HCT116 (cell line): ENCODE data around the gene CTSL. TPM values are rescaled to one million over a fixed set of nuclear protein-coding genes. Genes with fewer than 3 reads are reported as not detected.

Experiments used
- ATAC-seq: fragments of 200-7000 bp; cut with Tn5 transposase; 2 replicates; pipeline ENCODE4 v1.9.1; 2020; ENCODE audit warnings: mild to moderate bottlenecking, moderate library complexity
- BruUV-seq: library from RNA; stranded (reverse); fragments of 400-500 nt; replicated peaks from 2 replicates; lab custom pipeline; 2021; lab: Mats Ljungman, UMichigan
- CTCF ChIA-PET: fragments of 300-600 bp; sonication (Branson Sonifier 250); formaldehyde crosslinking; loops from one replicate; lab custom pipeline; 2021; ENCODE audit warnings: antibody characterized with exemption; lab: Charles Lee
- POLR2A ChIA-PET: fragments of 300-600, 350-600 bp; sonication (Branson Sonifier 250); formaldehyde crosslinking; loops from one replicate; lab custom pipeline; 2021; ENCODE audit warnings: antibody characterized with exemption; lab: Charles Lee
- RAD21 ChIA-PET, 2 experiments: fragments of 300-600 bp; sonication (Branson Sonifier 250); formaldehyde crosslinking; loops; one replicate each; lab custom pipeline; 2023; ENCODE audit warnings: low total read pairs in 2 of 2; ENCODE audit not compliant: uncharacterized antibody in 2 of 2, unreplicated experiment in 2 of 2, low non-redundant PET in 1 of 2; lab: Charles Lee
- DNase-seq: peaks from one replicate; pipeline ENCODE4 v3.0.0-alpha.2; 2010; ENCODE audit warnings: low read depth, low spot score
- H2AFZ ChIP-seq: fragments of 200-600 bp; shearing (Covaris generic), sonication (generic); 2 replicates; pipeline ENCODE4 v1.6.1; 2017; ENCODE audit warnings: low read depth, mixed run types, mixed read lengths, antibody characterized with exemption, low read length; ENCODE audit not compliant: poor library complexity, severe bottlenecking
- H3K27ac ChIP-seq: 2 replicates; pipeline ENCODE4 v1.5.1; 2012; ENCODE audit warnings: low read depth, low read length
- H3K27me3 ChIP-seq: fragments of 200-600 bp; sonication (generic); 2 replicates; pipeline ENCODE4 v1.6.1; 2016; ENCODE audit warnings: mixed run types, low read length, mixed read lengths; ENCODE audit not compliant: insufficient read depth
- H3K36me3 ChIP-seq, 2 experiments: fragments of 200-500 bp in 1 of 2; fragments of 200-600 bp in 1 of 2; sonication (Bioruptor generic) in 1 of 2; sonication (generic) in 1 of 2; 2 replicates each; pipeline versions ENCODE4 v1.5.1 to v1.6.1; 2014 to 2016; ENCODE audit warnings: low read length in 2 of 2, inconsistent platforms in 1 of 2, mixed read lengths in 1 of 2, mixed run types in 1 of 2; ENCODE audit not compliant: insufficient read depth in 2 of 2, control insufficient read depth in 1 of 2
- H3K4me1 ChIP-seq, 2 experiments: fragments of 200-600 bp in 1 of 2; sonication (generic) in 1 of 2; 2 replicates each; pipeline versions ENCODE4 v1.5.1 to v1.6.1; 2012 to 2017; ENCODE audit warnings: low read length in 2 of 2, inconsistent platforms in 1 of 2, mild to moderate bottlenecking in 1 of 2, mixed read lengths in 1 of 2, mixed run types in 1 of 2, moderate library complexity in 1 of 2; ENCODE audit not compliant: insufficient read depth in 2 of 2, control insufficient read depth in 1 of 2
- H3K4me2 ChIP-seq: fragments of 200-600 bp; sonication (generic); 2 replicates; pipeline ENCODE4 v1.6.1; 2017; ENCODE audit warnings: mixed run types, low read length, mixed read lengths
- H3K4me3 ChIP-seq, 2 experiments: fragments of 200-600 bp in 1 of 2; sonication (generic) in 1 of 2; replicated peaks in 1 of 2; 2 replicates each; pipeline ENCODE4 v1.5.1; 2011 to 2016; ENCODE audit warnings: low read length in 2 of 2, control low read depth in 1 of 2, low read depth in 1 of 2, mild to moderate bottlenecking in 1 of 2, mixed read lengths in 1 of 2, mixed run types in 1 of 2
- H3K79me2 ChIP-seq: fragments of 200-600 bp; sonication (generic); 2 replicates; pipeline ENCODE4 v1.6.1; 2017; ENCODE audit warnings: mild to moderate bottlenecking, mixed run types, low read length, moderate library complexity, mixed read lengths; ENCODE audit not compliant: insufficient read depth
- H3K9ac ChIP-seq: fragments of 200-600 bp; sonication (generic); 2 replicates; pipeline ENCODE4 v1.6.1; 2016; ENCODE audit warnings: low read length, mixed read lengths
- H3K9me2 ChIP-seq: fragments of 200-600 bp; sonication (generic), shearing (Covaris generic); 2 replicates; pipeline ENCODE4 v1.6.1; 2017; ENCODE audit warnings: mixed run types, mild to moderate bottlenecking, moderate library complexity; ENCODE audit not compliant: insufficient read depth
- H3K9me3 ChIP-seq, 2 experiments: fragments of 200-500 bp in 1 of 2; fragments of 200-600 bp in 1 of 2; sonication (Bioruptor generic) in 1 of 2; sonication (generic) in 1 of 2; 2 replicates each; pipeline ENCODE4 v1.6.1; 2014 to 2017; ENCODE audit warnings: low read length in 2 of 2, mixed read lengths in 2 of 2, inconsistent platforms in 1 of 2, low read depth in 1 of 2, mild to moderate bottlenecking in 1 of 2, mixed run types in 1 of 2, moderate library complexity in 1 of 2; ENCODE audit not compliant: control insufficient read depth in 1 of 2, insufficient read depth in 1 of 2
- H4K20me1 ChIP-seq: fragments of 200-600 bp; sonication (generic), shearing (Covaris generic); 2 replicates; pipeline ENCODE4 v1.6.1; 2017; ENCODE audit warnings: mixed run types, mild to moderate bottlenecking, moderate library complexity; ENCODE audit not compliant: insufficient read depth
- EZH2 ChIP-seq: fragments of 200-600 bp; sonication (generic); IDR thresholded peaks from 2 replicates; pipeline ENCODE4 v1.6.1; 2017; ENCODE audit warnings: antibody characterized with exemption, mixed run types
- JUND ChIP-seq: IDR thresholded peaks from 2 replicates; pipeline ENCODE4 v1.6.1; 2012
- SIN3A ChIP-seq: IDR thresholded peaks from 2 replicates; pipeline ENCODE4 v1.6.1; 2012; ENCODE audit warnings: low read depth
- SRF ChIP-seq: IDR thresholded peaks from 2 replicates; pipeline ENCODE4 v1.6.1; 2012; ENCODE audit warnings: low read depth
- TCF7L2 ChIP-seq: IDR thresholded peaks from 2 replicates; pipeline ENCODE4 v1.7.0; 2011; ENCODE audit warnings: borderline replicate concordance, inconsistent platforms; ENCODE audit not compliant: insufficient read depth, insufficient read length; ENCODE audit errors: extremely low read depth
- ZBTB33 ChIP-seq: IDR thresholded peaks from 2 replicates; pipeline ENCODE4 v1.6.1; 2011; ENCODE audit warnings: mild to moderate bottlenecking, low read length, moderate library complexity; ENCODE audit not compliant: insufficient replicate concordance; ENCODE audit errors: extremely low read depth
- ZFX ChIP-seq: fragments of 450-650 bp; IDR thresholded peaks from 2 replicates; pipeline ENCODE4 v1.6.1; 2017
- ZNF274 ChIP-seq: fragments of 200-500 bp; sonication (Bioruptor generic); IDR thresholded peaks from 2 replicates; pipeline ENCODE4 v1.6.1; 2014; ENCODE audit warnings: mild to moderate bottlenecking, low read depth, low read length, inconsistent platforms
- intact Hi-C: fragments of 100-400 bp; cut with micrococcal nuclease; formaldehyde crosslinking; loops from 2 replicates; pipeline ENCODE4 v1.10.0; 2022
- total RNA-seq: library from RNA; stranded (reverse); gene quantifications from one replicate; pipeline ENCODE4 v1.2.1, GENCODE V29; 2021; ENCODE audit not compliant: unreplicated experiment
- TF ChIP-seq, protein P1 (sequence below): IDR thresholded peaks from 2 replicates; pipeline ENCODE4 v1.6.1; 2012

CTSL gene
- total RNA-seq, 1 experiment from 2014 or later: 63.1 TPM

DNA sequence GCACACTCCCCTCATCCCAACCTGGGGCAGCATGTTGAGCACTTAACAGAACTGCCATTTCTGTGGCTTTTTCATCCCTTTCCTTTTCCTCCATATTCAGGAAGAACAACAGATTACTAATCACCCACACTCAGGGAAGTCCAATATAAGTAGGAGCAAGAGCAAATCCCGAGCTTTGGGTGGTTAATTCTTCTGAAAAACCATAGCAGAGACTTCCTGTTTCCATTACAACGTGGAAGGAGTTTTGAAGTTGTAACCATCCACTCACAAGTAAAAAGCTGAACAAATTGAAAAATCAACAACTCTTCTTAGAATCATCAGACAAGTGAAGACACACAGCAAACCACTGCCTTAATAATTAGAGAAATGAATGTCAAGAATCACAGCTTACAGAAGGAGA lies 8.2 kb downstream of the CTSL start (continued):
- TF ChIP-seq ZBTB33: no peak
- no peak for TF ChIP-seq ZNF274

GRCh38 chr9:87739546-87739945 lies 13.6 kb downstream of the CTSL start:
- no TSS peak for BruUV-seq
- CTCF ChIA-PET: no interaction called here
- ATAC-seq: no peak
- Histone ChIP-seq H3K4me2 (no peak overlapping the region), H3K4me1 (peaks cover 0 to 5% of the 10 kb centered on the region in 2 experiments; a peak in 1 of 4 replicates), H3K4me3 (no peak overlapping the region), H3K36me3 (no peaks in the 10 kb centered on the region), H3K9me3 (no peaks in the 10 kb centered on the region), H3K27ac (no peak overlapping the region), H4K20me1 (no peaks in the 10 kb centered on the region), H3K9me2 (no peaks in the 10 kb centered on the region), H3K27me3 (no peaks in the 10 kb centered on the region), H2AFZ (no peak overlapping the region), H3K9ac (no peak overlapping the region), H3K79me2 (no peaks in the 10 kb centered on the region)
- RAD21 ChIA-PET: no interaction called here
- TF ChIP-seq SIN3A (no peak), TCF7L2 (no peak), JUND (no peak), EZH2 (no peak), SRF (no peak), ZFX (no peak)
- TF ChIP-seq, protein P1, sequence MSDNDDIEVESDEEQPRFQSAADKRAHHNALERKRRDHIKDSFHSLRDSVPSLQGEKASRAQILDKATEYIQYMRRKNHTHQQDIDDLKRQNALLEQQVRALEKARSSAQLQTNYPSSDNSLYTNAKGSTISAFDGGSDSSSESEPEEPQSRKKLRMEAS: no peak
- intact Hi-C loops: no loop called here
- POLR2A ChIA-PET: interaction anchor here (1.2 kb wide), 1 partner anchor 14 kb away, joined by 3 read pairs; the partner anchor contains the start of gene CTSL
- no peak for DNase-seq
